Liver (tissue), 9 donors: ENCODE data around the gene STK24. TPM values are rescaled to one million over a fixed set of nuclear protein-coding genes. Genes with fewer than 3 reads are reported as not detected.

ENCODE experiments used
- DNase-seq: peaks from one replicate; pipeline ENCODE4 v3.0.0-alpha.2; 2017; ENCODE audit warnings: low spot score
- H3K27ac ChIP-seq, 2 donors: one replicate each; pipeline ENCODE4 v1.7.0; 2013; ENCODE audit warnings: inconsistent platforms in 2 of 2, low read length in 2 of 2, control low read depth in 1 of 2, low read depth in 1 of 2, mild to moderate bottlenecking in 1 of 2
- H3K27me3 ChIP-seq, 4 donors: one replicate each; pipeline versions ENCODE4 v1.6.1 to v1.7.0; 2013; ENCODE audit warnings: low read length in 3 of 4, inconsistent platforms in 1 of 4, mild to moderate bottlenecking in 1 of 4, moderate library complexity in 1 of 4; ENCODE audit not compliant: control insufficient read depth in 4 of 4, insufficient read depth in 4 of 4
- H3K36me3 ChIP-seq, 4 donors: one replicate each; pipeline versions ENCODE4 v1.6.1 to v1.7.0; 2013; ENCODE audit warnings: low read length in 3 of 4, mild to moderate bottlenecking in 3 of 4, low read depth in 1 of 4, moderate library complexity in 1 of 4; ENCODE audit not compliant: control insufficient read depth in 4 of 4, insufficient read depth in 3 of 4
- H3K4me1 ChIP-seq, 4 donors: one replicate each; pipeline versions ENCODE4 v1.6.1 to v1.7.0; 2013; ENCODE audit warnings: low read length in 3 of 4, mild to moderate bottlenecking in 3 of 4, moderate library complexity in 1 of 4; ENCODE audit not compliant: control insufficient read depth in 4 of 4, insufficient read depth in 4 of 4
- H3K4me3 ChIP-seq, 3 donors: one replicate each; pipeline versions ENCODE4 v1.6.1 to v1.7.0; 2013; ENCODE audit warnings: low read length in 3 of 3, control low read depth in 1 of 3, low read depth in 1 of 3, mild to moderate bottlenecking in 1 of 3
- H3K9ac ChIP-seq, 2 donors: one replicate each; pipeline ENCODE4 v1.7.0; 2013; ENCODE audit warnings: low read length in 2 of 2, mild to moderate bottlenecking in 2 of 2, moderate library complexity in 2 of 2, control low read depth in 1 of 2, low read depth in 1 of 2
- H3K9me3 ChIP-seq, 4 donors: one replicate each; pipeline versions ENCODE4 v1.6.1 to v1.7.0; 2013; ENCODE audit warnings: low read length in 3 of 4; ENCODE audit not compliant: control insufficient read depth in 4 of 4
- CTCF ChIP-seq: fragments of 150-350 bp; IDR thresholded peaks from 2 replicates; pipeline ENCODE4 v1.5.1; 2017; ENCODE audit warnings: improper control_type of control experiment, low read depth, low read length; ENCODE audit not compliant: missing input control
- EGR1 ChIP-seq, 2 donors: IDR thresholded peaks; 2 replicates each; pipeline ENCODE4 v1.6.1; 2016 to 2018; ENCODE audit warnings: antibody characterized with exemption in 2 of 2, low read depth in 2 of 2
- FOXA1 ChIP-seq: IDR thresholded peaks from 2 replicates; pipeline ENCODE4 v1.6.1; 2016; ENCODE audit warnings: antibody characterized with exemption
- FOXA2 ChIP-seq: IDR thresholded peaks from 2 replicates; pipeline ENCODE4 v1.6.1; 2016; ENCODE audit warnings: antibody characterized with exemption
- GABPA ChIP-seq, 2 donors: IDR thresholded peaks in 1 of 2; conservative IDR thresholded peaks in 1 of 2; 2 replicates each; pipeline ENCODE4 v1.6.1; 2016; ENCODE audit warnings: antibody characterized with exemption in 2 of 2, mild to moderate bottlenecking in 1 of 2, moderate library complexity in 1 of 2
- HNF4A ChIP-seq, 2 donors: conservative IDR thresholded peaks; 2 replicates each; pipeline ENCODE4 v1.6.1; 2016; ENCODE audit warnings: antibody characterized with exemption in 2 of 2, mild to moderate bottlenecking in 2 of 2
- HNF4G ChIP-seq: IDR thresholded peaks from 2 replicates; pipeline ENCODE4 v1.6.1; 2016; ENCODE audit warnings: antibody characterized with exemption
- JUND ChIP-seq, 2 donors: IDR thresholded peaks; 2 replicates each; pipeline ENCODE4 v1.6.1; 2016; ENCODE audit warnings: antibody characterized with exemption in 2 of 2
- NR2F2 ChIP-seq: IDR thresholded peaks from 2 replicates; pipeline ENCODE4 v1.6.1; 2016; ENCODE audit warnings: antibody characterized with exemption
- RAD21 ChIP-seq, 2 donors: IDR thresholded peaks; 2 replicates each; pipeline ENCODE4 v1.6.1; 2016; ENCODE audit warnings: antibody characterized with exemption in 2 of 2, mild to moderate bottlenecking in 2 of 2
- RXRA ChIP-seq, 2 donors: IDR thresholded peaks; 2 replicates each; pipeline ENCODE4 v1.6.1; 2017 to 2018; ENCODE audit warnings: antibody characterized with exemption in 2 of 2, mild to moderate bottlenecking in 1 of 2
- SP1 ChIP-seq: IDR thresholded peaks from 2 replicates; pipeline ENCODE4 v1.6.1; 2018; ENCODE audit warnings: antibody characterized with exemption, mild to moderate bottlenecking
- TAF1 ChIP-seq: conservative IDR thresholded peaks from 2 replicates; pipeline ENCODE4 v1.6.1; 2016; ENCODE audit warnings: antibody characterized with exemption, mild to moderate bottlenecking
- YY1 ChIP-seq: IDR thresholded peaks from 2 replicates; pipeline ENCODE4 v1.6.1; 2016; ENCODE audit warnings: antibody characterized with exemption, mild to moderate bottlenecking
- ZBTB33 ChIP-seq: IDR thresholded peaks from 2 replicates; pipeline ENCODE4 v1.6.1; 2016; ENCODE audit warnings: antibody characterized with exemption
- WGBS: extraction: QIAGEN DNeasy Blood & Tissue Kit; methylation state at CpG from one replicate; pipeline ENCODE4 v1.1.7; 2013; 5-methylcytosine and 5-hydroxymethylcytosine counted together
- polyA plus RNA-seq, 2 donors: library from polyadenylated mRNA; stranded (reverse) in 1 of 2; unstranded in 1 of 2; fragments of 200-250 nt in 1 of 2; fragments of >200 nt in 1 of 2; fragmentation: Nextera tagmentation in 1 of 2; extraction: Ambion mirVana in 1 of 2; gene quantifications; one replicate each; pipeline versions ENCODE4 v1.2.1 to v1.2.3, GENCODE V29; 2013 to 2015
- total RNA-seq, 2 donors: library from RNA; depleted of rRNA; stranded (reverse); fragments of >200 nt; gene quantifications; one replicate each; pipeline ENCODE4 v1.2.3, GENCODE V29; 2014
- TF ChIP-seq, protein P1 (sequence below): IDR thresholded peaks from 2 replicates; pipeline ENCODE4 v1.6.1; 2016; ENCODE audit warnings: antibody characterized with exemption
- TF ChIP-seq, protein P2 (sequence below): IDR thresholded peaks from 2 replicates; pipeline ENCODE4 v1.6.1; 2016; ENCODE audit warnings: antibody characterized with exemption
- TF ChIP-seq, protein P3 (sequence below): IDR thresholded peaks from 2 replicates; pipeline ENCODE4 v1.6.1; 2016; ENCODE audit warnings: antibody characterized with exemption, mild to moderate bottlenecking
- donor health status: healthy.
- donor health status: healthy.
- donor health status: healthy.
- donor health status: healthy.
- donor health status: healthy.

STK24 gene
- total and polyA plus RNA-seq, 4 donors, result 6.4 to 43.3 (median 14.9) TPM

GRCh38 chr13:98599502-98600328, 22.8 kb upstream of the STK24 start:
- Histone ChIP-seq H3K9me3 (no peaks in the 10 kb centered on the region), H3K9ac (no peak overlapping the region), H3K36me3 (no peaks in the 10 kb centered on the region), H3K27ac (peak overlapping the region in 1 of 2 donors; percentile 57), H3K4me1 (peaks cover 3 to 13% (median 12%) of the 10 kb centered on the region in 4 donors), H3K27me3 (no peaks in the 10 kb centered on the region), H3K4me3 (no peak overlapping the region)
- TF ChIP-seq, protein P1, sequence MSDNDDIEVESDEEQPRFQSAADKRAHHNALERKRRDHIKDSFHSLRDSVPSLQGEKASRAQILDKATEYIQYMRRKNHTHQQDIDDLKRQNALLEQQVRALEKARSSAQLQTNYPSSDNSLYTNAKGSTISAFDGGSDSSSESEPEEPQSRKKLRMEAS, result peak; percentile 37
- TF ChIP-seq ZBTB33 (no peak), CTCF (no peak), RXRA (IDR thresholded peaks at IDR 0.05) (peak; percentile 8 to 74), JUND (IDR thresholded peaks at IDR 0.05) (no peak), RAD21 (IDR thresholded peaks at IDR 0.05) (peak; percentile 31 to 38), TAF1 (no peak), HNF4G (peak; percentile 62), EGR1 (IDR thresholded peaks at IDR 0.05; ENCODE audit: low read depth in 2 of 2) (no peak), SP1 (peak; percentile 69), NR2F2 (no peak), YY1 (peak; percentile 69), GABPA (IDR thresholded peaks at IDR 0.05 in 1 of 2, conservative IDR thresholded peaks at IDR 0.05 in 1 of 2) (no peak), HNF4A (conservative IDR thresholded peaks at IDR 0.05) (peak; percentile 87 to 92), FOXA1 (no peak), FOXA2 (peak; percentile 27)
- TF ChIP-seq, protein P2, sequence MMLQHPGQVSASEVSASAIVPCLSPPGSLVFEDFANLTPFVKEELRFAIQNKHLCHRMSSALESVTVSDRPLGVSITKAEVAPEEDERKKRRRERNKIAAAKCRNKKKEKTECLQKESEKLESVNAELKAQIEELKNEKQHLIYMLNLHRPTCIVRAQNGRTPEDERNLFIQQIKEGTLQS, result no peak
- TF ChIP-seq, protein P3, sequence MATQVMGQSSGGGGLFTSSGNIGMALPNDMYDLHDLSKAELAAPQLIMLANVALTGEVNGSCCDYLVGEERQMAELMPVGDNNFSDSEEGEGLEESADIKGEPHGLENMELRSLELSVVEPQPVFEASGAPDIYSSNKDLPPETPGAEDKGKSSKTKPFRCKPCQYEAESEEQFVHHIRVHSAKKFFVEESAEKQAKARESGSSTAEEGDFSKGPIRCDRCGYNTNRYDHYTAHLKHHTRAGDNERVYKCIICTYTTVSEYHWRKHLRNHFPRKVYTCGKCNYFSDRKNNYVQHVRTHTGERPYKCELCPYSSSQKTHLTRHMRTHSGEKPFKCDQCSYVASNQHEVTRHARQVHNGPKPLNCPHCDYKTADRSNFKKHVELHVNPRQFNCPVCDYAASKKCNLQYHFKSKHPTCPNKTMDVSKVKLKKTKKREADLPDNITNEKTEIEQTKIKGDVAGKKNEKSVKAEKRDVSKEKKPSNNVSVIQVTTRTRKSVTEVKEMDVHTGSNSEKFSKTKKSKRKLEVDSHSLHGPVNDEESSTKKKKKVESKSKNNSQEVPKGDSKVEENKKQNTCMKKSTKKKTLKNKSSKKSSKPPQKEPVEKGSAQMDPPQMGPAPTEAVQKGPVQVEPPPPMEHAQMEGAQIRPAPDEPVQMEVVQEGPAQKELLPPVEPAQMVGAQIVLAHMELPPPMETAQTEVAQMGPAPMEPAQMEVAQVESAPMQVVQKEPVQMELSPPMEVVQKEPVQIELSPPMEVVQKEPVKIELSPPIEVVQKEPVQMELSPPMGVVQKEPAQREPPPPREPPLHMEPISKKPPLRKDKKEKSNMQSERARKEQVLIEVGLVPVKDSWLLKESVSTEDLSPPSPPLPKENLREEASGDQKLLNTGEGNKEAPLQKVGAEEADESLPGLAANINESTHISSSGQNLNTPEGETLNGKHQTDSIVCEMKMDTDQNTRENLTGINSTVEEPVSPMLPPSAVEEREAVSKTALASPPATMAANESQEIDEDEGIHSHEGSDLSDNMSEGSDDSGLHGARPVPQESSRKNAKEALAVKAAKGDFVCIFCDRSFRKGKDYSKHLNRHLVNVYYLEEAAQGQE, result no peak
- DNase-seq, result no peak
- WGBS, result 58% methylated on average over 2 of the region's 2 CpGs
